K562 (cell line): ENCODE results near the gene B4GALNT4. TPM values are rescaled to one million over a fixed set of nuclear protein-coding genes. Genes with fewer than 3 reads are reported as not detected.
A peak's percentile ranks its signal among the peaks of the same experiment; 100 is the strongest.

Source experiments
- ARNT ChIP-seq, 2 experiments: fragments of 450-650 bp; IDR thresholded peaks; 2 replicates each; pipeline ENCODE4 v1.6.1; 2016; ENCODE audit warnings: mild to moderate bottlenecking in 1 of 2
- BCL6 ChIP-seq: fragments of 250-450 bp; sonication (Bioruptor Pico); IDR thresholded peaks from 2 replicates; pipeline ENCODE4 v1.4.0; 2020
- FOXA1 ChIP-seq: fragments of 450-650 bp; IDR thresholded peaks from 2 replicates; pipeline ENCODE4 v1.6.1; 2016; ENCODE audit warnings: mild to moderate bottlenecking, borderline replicate concordance
- GTF2A2 ChIP-seq: IDR thresholded peaks from 2 replicates; pipeline ENCODE4 v1.6.1; 2016; ENCODE audit warnings: mild to moderate bottlenecking, missing genetic modification characterization, missing compliant biosample characterization
- HBP1 ChIP-seq: fragments of 450-650 bp; formaldehyde crosslinking; IDR thresholded peaks from 2 replicates; pipeline ENCODE4 v1.4.0; 2022; ENCODE audit warnings: missing genetic modification characterization
- NCOR1 ChIP-seq: fragments of 450-650 bp; IDR thresholded peaks from 2 replicates; pipeline ENCODE4 v1.6.1; 2016; ENCODE audit warnings: mild to moderate bottlenecking, moderate library complexity
- PHF8 ChIP-seq: fragments of 200-600 bp; sonication (generic); IDR thresholded peaks from 2 replicates; pipeline ENCODE4 v1.6.1; 2012; ENCODE audit warnings: mixed run types, mild to moderate bottlenecking, inconsistent platforms, low read length, moderate library complexity, borderline replicate concordance
- REST ChIP-seq, 2 experiments: fragments of 450-650 bp; formaldehyde crosslinking in 1 of 2; IDR thresholded peaks; 2 replicates each; pipeline versions ENCODE4 v1.4.0 to v1.6.1; 2014 to 2020; ENCODE audit warnings: mild to moderate bottlenecking in 2 of 2, borderline replicate concordance in 1 of 2, low read depth in 1 of 2
- TFAM ChIP-seq: fragments of 250-450 bp; sonication (Bioruptor Pico); conservative IDR thresholded peaks from 2 replicates; pipeline ENCODE4 v1.5.0; 2021; ENCODE audit warnings: mild to moderate bottlenecking, moderate library complexity
- ZFX ChIP-seq: sonication (generic); formaldehyde crosslinking; IDR thresholded peaks from 2 replicates; pipeline ENCODE4 v1.8.0; 2022; ENCODE audit warnings: mild to moderate bottlenecking, missing genetic modification reagents, moderate library complexity
- ZNF347 ChIP-seq: fragments of 450-650 bp; formaldehyde crosslinking; IDR thresholded peaks from 2 replicates; pipeline ENCODE4 v1.4.0; 2020; ENCODE audit warnings: low read depth, mild to moderate bottlenecking, moderate library complexity
- polyA plus RNA-seq, 8 experiments: library from polyadenylated mRNA; depleted of rRNA in 4 of 8; stranded (reverse) in 5 of 8; unstranded in 3 of 8; fragments of >200 nt; fragmentation: Nextera tagmentation in 2 of 8; fragmentation: Illumina TruSeq in 1 of 8; extraction: Ambion mirVana in 2 of 8; extraction: Trizol in 1 of 8; gene quantifications; 2 replicates each; pipeline versions ENCODE4 v1.2.1 to v1.2.3, GENCODE V29; 2011 to 2014; ENCODE audit warnings: inconsistent platforms in 1 of 8, missing spikeins in 1 of 8
- total RNA-seq, 7 experiments: library from RNA; depleted of rRNA in 6 of 7; stranded (reverse); fragments of >200 nt in 6 of 7; fragmentation: Illumina TruSeq in 2 of 7; extraction: Trizol in 2 of 7; gene quantifications; 2 replicates each; pipeline versions ENCODE4 v1.2.1 to v1.2.3, GENCODE V29; 2011 to 2021; ENCODE audit warnings: low replicate concordance in 1 of 7
- TF ChIP-seq, protein P1 (sequence below): sonication (generic); IDR thresholded peaks from 2 replicates; pipeline ENCODE4 v1.6.1; 2016

The B4GALNT4 gene
- total and polyA plus RNA-seq, 9 of the 15 experiments (the other 6 are each of a cell fraction or from before 2014, with no cell fraction given) = 0.20 to 37.1 (median 10.8) TPM; not detected in 1

- no peak for TF ChIP-seq HBP1 (CRISPR knock-in tag)
- no peak for TF ChIP-seq GTF2A2 (tag)
- TF ChIP-seq ZNF347 = no peak
- peak; percentile 50; the same call in 1 of the 2 replicates for TF ChIP-seq PHF8
- TF ChIP-seq BCL6 (CRISPR knock-in tag) = no peak
- TF ChIP-seq ZFX = peak; percentile 87
- TF ChIP-seq, protein P1, sequence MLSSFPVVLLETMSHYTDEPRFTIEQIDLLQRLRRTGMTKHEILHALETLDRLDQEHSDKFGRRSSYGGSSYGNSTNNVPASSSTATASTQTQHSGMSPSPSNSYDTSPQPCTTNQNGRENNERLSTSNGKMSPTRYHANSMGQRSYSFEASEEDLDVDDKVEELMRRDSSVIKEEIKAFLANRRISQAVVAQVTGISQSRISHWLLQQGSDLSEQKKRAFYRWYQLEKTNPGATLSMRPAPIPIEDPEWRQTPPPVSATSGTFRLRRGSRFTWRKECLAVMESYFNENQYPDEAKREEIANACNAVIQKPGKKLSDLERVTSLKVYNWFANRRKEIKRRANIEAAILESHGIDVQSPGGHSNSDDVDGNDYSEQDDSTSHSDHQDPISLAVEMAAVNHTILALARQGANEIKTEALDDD = no peak
- TF ChIP-seq FOXA1 = no peak
- no peak for TF ChIP-seq TFAM (CRISPR knock-in tag)
- peak; percentile 50; the same call in 1 of the 2 replicates for TF ChIP-seq REST (IDR thresholded peaks at IDR 0.05; ENCODE audit: borderline replicate concordance)
- TF ChIP-seq REST (CRISPR knock-in tag; IDR thresholded peaks at IDR 0.05; ENCODE audit: low read depth) = no peak
- TF ChIP-seq ARNT (IDR thresholded peaks at IDR 0.05) = no peak
- peak; percentile 55; the same call in 1 of the 2 replicates for TF ChIP-seq NCOR1
Observed at GRCh38 chr11:406796-407650, 37.7 kb downstream of the B4GALNT4 start (continued).
